NOMO-1 treated with dmso at 0.1 percent for 144 hours (cell line): Measurements from ENCODE around the gene NOX3.

Experiments
- DNase-seq: peaks from one replicate; lab custom pipeline; 2025; ENCODE audit not compliant: unreplicated experiment; lab: John Stamatoyannopoulos, UW

Gene NOX3

DNA sequence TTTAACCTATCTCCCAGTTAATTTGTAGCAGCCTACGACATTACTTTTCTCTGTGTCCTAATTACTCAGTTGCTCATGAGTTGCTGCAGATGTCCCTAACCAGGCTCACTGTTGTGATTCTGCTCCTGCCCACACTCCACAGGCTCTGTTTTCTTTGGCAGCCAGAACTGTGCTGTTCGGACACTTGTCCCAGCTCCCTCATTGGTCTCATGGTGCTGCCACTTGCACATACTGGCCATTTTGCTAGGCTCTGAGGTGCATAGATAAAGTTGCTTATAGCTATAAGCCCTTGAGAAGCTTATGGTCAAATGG is 55.0 kb downstream of the NOX3 start:
- no peak for DNase-seq

DNA sequence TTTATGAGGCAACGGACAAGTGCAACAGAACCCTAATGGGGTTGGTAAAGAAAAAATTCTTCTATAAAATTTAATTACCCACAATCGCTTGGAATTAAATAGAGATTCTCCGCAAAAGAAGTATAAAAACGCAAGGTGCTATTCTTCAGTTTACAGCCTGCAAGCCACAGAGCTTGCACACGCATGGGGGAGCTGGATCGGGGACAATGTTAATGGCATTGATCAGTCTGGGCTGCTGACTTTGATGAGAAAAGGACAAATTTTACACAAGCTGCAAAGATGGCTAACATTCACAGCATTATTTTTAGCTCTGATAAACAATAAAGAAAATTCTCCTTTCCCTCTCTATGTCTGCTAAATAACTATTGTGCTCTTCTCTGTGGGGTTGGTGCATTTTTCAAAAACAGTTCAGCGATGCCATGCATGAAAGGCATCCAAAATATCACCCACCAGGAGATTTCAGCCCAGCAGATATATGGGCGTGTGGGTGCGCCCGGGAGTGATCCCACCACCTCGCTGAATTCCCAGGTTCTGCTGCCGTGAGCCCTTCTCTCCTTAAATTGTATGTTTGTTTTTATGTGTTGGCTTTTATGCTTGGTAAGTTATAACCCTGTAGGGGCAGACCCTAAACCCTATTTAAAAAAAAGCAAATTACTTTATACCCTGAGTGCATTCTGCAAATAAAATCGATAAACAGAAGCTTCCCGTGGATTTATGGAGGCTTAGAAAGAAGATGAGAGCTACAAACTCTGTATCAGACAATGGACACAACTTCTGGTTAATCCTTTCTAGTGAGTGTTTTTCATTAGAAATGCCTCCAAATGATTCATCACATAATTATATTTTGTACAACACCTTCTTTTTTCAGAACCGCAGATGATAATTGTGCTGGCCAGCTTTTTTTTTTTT is 55.6 kb downstream of the NOX3 start:
- no peak for DNase-seq

DNA sequence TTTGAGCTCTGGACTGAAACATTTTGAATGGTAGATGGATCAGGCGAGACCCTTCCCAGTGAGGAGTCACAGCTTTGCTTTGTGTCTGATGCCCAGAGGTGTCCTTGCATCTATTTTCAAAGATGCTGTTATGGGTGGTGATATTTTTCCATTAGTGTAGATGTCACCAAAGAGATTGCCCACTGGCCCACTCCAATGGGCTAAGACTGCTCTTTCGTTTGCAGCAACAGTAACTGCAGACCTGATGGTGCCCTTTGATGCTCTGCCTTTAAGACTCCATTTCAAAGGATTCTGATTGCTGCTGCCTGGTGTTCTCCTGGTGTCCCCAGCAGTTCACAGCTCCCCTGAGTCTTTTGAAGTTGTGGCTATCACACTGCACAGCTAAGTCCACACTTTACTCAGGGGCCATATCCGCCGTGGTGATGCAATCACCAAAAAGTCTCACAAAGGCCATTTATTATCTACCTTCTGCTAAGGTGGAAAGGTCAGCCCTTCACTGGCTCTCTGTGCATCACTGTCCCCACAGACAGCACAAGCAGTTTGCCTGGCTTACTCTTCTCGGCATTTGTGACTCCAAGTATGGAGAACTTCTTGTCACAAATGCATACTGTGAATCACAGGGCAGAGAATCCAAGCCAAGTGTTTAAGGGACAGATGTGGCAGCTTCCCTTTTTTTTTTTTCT is 56.4 kb downstream of the NOX3 start:
- peak; percentile 42 for DNase-seq

DNA sequence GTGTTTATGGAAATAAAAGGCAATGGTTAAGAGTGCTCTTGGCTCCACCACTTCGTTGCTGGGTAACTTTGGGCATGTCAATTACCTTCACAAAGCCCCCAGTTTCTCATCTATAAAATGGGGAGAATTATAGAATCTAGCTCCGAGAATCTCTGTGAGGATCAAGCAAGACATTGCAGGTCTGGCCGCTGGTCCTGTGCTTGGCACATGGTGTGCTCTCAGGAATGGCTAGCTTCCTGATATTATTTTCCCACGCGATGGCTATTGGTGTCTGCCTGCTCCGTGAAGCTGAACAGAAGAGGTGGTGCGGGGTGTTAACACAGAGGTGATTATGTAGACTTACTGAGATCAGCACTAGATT is 57.0 kb downstream of the NOX3 start:
- DNase-seq = no peak

DNA sequence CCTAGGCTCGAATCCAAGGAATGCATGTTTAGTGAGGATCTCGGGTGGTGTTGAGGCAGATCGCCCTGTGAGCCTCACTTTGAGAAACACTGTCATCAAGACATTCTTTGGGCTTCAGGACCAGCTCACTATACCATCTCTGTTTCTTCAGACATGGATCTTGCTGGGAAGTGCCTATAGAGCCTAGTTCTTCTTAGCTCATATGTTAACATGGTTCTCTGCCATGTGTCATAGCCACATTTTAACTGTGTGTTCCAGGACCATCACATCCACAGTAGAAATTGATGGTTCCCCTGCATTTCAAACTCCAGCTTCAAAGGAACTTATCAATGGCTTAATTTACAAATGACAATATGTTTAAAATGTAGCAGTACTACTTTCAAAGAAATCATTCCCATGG is 57.4 kb downstream of the NOX3 start:
- no peak for DNase-seq

DNA sequence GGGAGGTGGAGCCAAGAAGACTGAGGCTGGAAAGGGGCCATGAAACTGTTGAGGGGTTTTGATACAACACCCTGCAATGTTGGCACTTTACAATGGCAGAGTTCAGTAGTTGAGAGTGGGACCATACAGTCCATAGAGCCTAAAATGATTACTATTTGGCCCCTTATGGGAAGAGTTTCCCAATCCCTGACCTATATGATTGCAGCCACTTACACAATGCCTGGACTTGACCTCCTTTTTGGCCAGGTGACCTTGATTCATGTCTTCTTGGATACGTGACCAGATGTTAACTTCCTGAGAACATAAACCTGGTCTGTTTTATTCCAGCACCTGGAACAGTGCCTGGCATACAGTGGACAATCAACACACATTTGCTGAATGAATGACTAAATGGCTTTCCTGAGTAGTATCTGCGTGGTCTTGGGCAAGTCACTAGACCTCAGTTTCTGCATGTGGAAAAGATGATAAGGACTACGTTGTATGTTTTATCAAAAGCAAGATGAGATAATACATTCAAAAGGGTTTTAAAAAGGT is 58.4 kb downstream of the NOX3 start:
- DNase-seq = no peak

DNA sequence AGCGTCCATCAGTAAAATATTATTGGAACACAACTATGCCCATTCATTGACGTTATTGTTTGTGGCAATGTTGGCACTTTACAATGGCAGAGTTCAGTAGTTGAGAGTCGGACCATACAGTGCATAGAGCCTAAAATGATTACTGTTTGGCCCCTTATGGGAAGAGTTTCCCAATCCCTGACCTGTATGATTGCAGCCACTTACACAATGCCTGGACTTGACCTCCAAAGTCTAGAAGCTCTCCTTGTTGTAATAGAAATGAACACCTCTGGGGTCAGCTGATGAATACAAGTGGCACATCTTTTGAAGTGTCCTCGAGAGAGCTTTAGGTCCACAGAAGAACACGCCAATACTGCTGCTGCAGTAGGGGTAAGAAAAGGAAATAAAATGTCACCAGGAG is 59.0 kb downstream of the NOX3 start:
- no peak for DNase-seq

DNA sequence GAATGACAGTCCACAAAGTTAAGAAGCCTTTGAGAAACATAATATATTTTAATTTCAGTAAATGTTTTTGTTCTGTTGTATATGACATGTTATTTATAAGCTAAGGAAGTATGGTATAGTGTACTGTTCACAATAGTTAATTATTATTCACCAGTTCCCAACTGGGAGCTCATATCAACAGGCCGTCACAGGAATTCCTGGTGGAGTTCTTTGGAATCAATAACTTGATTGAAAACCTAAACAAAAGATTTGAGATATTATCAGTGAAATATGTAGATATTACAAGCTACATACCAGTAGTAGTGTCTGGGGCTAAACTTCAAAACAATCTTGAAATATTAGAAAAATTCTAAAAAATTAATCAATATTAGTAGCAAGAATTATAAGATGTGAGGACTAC is 60.3 kb downstream of the NOX3 start:
- DNase-seq = no peak

DNA sequence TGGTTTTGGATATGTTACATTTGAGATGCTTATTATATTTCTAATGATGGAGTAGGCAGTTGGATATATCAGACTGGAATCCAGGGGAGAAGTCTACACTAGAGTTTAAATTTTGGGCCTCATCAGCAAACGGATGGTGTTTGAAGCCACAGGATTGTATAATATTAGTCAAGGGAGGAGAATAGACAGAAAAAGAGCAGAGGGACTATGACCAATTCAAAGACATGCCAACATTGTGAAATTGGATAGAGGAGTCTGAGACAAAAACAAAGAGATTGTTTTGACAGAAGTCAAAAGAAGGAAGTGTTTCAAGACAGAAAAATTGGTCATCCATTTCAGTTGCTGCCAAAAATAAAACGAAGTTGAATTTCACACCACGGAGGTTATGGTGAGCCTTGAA is 66.5 kb downstream of the NOX3 start:
- DNase-seq = no peak

DNA sequence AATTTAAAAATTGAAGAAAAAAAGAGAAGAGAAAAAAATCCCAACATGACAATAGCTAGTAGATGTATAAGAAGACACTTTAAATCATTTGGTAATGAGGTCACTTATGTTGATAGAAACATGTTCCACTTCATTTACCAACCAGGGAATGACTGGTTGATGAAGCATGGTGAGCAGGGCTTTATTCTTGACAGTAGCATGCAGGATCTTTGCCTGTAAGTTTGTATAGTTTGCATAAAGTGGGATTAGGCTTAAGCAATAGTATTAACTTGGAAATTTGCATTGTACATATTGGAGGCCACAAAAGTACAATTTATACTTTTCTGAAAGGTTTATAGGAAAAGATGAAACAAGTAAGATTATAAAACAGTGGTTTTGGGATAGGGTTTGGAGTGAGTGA is 67.0 kb downstream of the NOX3 start:
- DNase-seq = no peak

DNA sequence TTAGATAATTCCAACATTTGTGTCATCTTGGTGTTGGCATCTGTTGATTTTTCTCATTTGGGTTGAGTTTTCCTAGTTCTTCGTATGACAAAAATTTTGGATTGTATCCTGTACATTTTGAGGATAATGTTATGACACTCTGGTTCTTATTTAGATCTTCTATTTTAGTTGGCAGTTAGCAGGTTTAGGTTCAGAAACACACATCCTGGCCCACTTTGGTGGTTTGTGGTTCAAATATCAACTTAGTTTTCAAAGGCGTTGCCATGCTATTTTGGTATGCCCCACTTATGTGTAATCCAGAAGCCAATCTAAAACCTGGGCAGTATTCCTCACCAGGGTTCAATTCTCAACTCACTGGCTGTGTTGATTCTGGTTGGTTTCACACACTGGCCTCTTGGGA is 68.2 kb downstream of the NOX3 start:
- DNase-seq = no peak

DNA sequence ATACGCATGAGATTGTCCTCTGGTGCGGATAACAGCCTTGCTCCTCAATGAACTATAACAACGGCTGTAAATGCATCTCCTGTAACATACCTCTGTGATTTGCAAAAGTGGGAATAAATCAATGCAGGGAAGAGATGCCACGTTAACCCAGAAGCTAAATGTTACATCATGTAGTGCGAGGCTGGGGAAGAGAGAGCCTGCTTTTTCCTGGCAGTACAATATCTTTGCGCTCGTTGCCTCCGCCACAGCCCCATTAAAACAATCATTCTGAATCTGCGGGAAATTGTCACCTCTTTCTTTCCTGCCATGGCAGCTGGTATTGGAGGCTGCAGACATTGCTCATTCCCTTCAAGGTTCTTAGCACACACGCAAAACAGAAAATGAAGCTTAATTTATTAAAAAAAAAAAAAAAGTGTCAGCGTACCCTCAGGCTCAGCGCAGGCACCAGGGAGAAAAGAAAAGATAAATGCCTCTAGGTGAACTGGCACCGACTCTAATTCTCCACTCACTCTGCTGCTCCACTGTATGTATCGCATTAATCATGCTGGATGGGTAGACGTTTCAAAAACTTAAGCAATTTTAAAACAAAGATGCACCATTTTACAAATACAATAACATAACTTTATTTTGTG is 71.2 kb downstream of the NOX3 start:
- DNase-seq = no peak

DNA sequence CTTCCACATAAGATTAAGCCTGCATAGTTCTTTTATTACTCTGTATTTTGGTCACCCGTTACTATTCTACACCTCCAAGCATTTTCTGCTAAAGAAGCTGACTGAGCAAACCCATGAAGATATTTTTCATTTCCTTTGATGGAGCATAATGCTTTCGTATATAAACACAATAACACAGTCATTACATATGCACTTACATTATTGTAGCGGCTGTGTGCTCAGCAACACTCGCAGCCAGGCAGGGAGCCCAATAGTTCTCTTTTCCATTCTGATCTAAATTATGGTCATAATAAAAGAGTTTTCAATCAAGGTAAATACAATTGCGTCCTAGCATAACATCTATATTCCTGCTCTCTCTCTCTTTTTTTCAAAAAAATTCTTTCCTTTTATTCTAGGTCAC is 71.7 kb downstream of the NOX3 start:
- DNase-seq = no peak

DNA sequence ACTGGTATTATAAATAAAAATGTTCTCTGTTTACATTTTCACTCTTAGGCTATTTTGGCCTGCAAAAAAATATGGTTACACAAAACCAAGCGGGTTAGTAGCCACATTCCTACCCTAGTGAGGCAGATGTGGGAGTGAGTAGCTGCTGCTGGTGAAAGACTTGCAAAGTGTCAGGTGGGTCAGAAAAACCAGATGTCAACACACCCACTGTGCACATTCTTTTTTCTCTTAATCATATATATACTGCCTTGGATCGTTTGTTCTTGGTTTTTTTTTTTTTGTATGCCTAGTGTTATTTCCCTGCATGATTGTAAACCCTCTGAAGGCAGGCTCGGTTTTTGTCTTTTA is 73.3 kb downstream of the NOX3 start:
- DNase-seq = no peak

DNA sequence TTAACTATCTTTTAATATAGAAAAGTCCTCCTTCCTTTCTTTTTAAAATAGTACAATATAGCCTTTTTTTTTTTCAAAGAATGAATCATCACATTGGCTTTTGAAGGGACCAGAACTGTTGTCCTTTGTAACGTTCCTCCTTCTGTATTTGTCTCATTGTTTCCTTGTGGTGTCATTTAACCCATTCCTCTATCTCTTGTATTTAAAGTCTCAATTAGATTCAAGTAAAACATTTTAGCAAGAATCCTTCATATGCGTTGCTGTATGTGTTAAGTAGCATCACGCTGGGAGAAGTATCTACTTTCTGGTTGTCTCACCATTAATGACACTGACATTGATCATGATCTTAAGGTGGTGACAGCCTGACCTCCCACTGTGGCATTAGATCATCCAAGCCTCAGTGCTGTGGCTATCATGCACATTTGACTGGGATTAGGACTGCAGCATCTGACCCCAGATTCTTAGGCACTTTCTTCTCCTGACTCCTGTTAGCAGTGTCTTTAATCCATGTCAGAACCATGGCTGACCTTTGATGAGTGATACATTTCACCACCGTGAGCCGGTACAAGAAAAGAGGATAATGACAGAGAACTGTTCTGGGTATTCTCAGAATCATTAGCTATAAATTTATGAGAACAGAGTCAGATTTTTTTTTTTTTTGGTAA is 73.8 kb downstream of the NOX3 start:
- no peak for DNase-seq

DNA sequence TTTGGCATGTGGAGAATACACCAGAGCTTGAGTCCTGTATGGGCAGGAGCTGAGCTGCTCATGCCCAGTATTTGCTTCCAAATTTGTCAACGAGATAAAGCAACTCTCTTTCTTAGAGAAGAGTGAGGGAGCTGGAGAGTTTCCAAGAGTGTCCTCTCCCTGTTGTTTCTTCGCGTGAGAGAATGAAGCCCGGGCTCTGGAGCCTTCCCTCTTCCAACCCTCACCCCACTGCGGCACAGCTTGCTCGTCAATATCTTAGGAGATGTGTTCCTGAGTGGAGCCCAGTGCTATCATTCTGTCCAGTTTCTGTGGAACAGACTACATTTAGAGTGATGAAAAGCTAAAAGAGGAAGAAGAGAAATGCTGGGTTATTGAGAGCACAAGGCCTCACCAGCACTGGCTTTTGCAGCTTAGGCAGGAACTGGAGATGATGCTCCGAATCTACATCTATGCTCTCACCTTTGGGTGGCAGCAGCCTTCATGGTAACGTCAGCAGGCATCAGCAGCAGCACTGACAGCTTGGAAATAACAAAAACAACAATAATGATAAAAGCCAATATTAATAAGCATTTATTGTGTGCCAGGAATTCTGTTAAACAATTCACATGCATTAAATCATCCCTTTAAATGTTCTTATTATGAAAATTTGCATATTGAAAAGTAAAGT is 74.8 kb downstream of the NOX3 start:
- no peak for DNase-seq

DNA sequence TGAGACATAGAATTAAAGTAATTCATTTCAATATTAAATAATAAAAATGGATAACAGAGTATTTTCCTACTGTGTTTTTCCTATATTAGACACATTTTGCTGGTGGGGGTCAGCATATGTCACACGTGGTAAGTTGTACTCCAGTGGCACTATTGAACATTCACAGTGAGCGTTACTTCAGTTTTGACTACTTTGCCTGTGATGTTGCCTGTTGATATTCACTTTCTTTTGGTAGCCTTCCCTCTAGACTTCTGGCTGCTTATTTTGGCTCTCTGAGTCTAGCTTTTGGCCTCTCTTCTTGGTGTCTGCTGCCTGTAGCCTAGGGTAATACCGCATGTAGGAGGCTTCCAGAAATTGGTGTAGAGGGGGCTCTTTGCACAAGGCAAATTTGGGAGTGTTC is 76.9 kb downstream of the NOX3 start:
- DNase-seq = no peak

DNA sequence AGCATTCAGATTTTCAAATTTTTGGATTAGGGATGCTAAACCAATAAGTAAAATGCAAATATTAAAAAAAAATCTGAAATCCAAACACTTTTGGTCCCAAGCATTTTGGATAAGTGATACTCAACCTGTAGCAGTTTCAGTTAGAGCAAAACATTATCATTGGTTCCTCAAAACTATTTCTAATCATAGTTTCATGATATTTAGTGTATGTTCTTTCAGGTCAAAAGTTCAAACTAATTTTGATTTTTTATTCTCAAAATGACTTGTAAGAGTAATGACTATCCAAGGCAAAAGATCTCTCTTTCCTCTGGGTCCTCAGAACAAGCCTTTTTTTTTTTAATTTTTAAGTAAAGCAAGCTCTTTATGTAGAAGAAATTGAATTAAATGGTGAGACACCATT is 77.4 kb downstream of the NOX3 start:
- DNase-seq = no peak

DNA sequence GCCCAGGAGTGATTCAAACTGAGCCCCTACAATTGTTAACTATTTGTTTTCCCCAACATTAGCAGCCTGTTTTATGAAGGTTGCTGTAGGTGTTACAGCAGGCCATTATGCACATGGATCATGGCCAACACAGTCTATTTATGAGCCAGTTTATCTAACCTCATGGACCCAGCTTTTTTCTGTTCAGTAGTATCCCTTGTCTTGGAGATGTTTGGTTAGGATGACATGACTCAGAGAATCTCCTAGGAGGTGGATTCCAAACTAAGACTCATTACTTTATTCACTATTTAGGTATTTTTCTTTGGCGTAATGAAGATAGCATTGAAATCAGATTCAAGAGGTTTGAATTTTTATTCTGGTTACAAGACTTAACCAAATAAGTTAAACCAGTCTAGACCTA is 78.6 kb downstream of the NOX3 start:
- DNase-seq = no peak

DNA sequence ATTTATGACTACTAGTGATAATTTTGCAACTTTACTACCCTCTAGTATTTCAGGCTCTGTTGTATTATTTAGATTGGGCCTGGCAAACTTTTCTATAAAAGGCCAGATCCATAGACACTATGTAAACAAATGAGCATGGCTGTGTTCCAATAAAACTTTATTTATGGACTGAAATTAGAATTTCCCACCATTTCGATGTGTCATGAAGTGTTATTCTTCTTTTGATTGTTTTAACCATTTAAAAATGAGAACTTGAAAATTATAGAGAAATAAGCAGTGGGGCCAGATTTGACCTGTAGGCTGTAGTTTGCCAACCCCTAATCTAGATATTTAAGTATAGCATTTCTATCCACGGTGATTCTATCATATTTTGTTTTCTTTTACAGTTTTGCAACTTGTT is 79.8 kb downstream of the NOX3 start:
- no peak for DNase-seq

DNA sequence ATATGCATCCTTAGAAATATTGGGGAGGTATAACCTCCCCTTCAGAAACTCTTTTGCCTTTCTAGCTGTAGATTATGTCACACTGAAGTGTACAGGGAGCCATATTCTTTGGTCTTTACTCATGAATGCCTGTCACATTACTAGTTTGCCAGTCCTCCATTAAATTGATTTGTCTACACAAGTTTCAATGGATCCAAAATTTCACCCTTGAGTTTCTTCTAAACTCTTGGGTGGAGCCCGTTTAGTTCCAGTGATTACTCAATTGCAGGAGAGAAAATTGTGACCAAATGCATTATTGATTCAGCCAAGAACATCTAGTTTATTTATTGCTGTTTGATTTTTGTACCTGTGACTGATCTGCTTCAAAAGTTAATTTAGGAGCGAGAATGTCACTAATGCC is 81.0 kb downstream of the NOX3 start:
- DNase-seq = no peak
